MV-4-11 (cell line): ENCODE measurements around the gene SND1.

Experiments
- DNase-seq: peaks from one replicate; lab custom pipeline; 2025; lab: John Stamatoyannopoulos, UW

The SND1 gene

DNA sequence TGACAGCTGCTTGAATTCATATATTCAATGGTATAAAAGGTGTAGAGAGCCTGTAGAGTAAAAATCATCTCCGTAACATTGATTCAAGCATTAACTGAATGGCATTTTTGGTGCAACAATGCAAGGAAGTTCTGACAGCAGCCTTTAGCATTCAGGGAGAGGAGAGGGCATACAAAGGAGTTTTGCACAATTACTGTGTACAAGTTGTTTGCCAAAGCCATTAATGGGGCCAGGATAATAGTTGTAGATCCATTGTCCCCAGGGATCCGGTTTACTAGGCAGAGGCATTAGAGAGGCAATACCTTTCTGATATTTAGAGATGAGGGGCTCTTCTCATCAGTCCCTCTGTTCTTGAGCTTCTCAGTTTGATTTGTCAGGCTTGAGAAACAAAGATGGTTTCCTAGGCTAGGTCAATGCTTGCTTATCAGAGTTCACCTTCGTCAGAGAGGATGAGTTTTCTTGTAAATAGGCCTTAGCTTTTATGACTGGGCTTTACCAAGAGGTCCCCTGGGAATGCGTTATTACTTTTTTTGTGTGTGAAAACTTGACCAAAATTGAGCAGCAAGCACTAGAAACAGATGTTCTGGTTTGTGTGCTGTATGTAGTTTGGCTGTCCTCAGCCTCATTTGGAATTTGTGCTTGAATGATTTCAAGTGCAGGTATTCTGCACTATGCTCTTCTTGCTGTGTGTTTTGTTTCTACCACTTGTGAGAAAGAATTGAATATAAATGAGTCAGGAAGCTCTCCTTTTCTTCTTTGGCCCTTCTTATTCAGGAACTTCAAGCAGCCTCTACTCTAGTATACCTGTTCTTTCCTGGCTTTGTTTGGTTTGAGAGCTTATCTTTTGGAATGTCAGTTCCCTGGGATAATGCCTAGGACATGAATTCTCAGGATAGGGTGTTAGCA, 32.0 kb downstream of the SND1 start:
- DNase-seq: no peak

DNA sequence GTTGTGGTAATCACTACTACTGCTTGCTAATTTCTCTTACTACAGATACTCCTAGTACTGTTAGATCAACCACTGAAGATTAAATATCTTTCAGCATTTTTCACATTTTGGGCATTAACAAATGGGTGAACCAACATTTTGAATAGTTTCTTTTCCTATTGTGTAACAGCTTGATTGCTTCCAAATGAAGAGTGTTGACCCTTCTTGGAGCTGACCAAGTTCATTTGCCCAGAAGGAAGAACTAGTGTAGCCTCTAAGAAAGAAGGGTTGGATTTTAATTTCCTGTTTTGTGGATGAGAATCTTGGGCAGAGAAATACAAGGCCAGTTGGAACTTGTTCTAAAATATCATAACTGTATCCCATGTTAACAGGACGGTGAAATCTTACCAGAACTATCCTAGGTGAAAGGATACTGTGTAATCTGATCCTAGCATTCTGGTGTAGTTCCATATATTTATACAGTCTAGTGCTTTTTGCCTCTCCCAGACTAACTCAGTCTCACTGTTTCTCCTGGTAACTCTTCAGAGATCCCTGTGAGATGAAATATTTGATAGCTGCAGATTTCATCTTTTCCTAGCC, 37.3 kb downstream of the SND1 start:
- DNase-seq: no peak

DNA sequence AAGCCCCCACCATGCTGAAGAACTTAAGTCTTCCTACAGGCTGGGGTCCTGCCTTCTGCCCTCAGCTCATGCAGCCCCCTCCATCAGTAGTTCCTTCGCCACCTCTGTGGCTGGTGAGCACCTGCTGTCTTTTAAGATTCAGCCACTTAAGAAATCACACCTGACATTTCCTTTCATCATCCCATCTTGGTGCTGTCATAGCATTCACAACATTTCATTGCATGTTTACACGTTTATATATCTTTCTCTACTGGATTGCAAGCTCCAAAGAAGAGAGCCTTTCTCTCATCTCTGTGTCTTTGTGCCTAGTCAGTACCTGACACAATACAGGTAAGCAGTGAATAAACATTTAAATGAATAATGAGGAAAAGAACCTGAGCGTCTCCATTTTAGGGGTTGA, 38.3 kb downstream of the SND1 start:
- no peak for DNase-seq

DNA sequence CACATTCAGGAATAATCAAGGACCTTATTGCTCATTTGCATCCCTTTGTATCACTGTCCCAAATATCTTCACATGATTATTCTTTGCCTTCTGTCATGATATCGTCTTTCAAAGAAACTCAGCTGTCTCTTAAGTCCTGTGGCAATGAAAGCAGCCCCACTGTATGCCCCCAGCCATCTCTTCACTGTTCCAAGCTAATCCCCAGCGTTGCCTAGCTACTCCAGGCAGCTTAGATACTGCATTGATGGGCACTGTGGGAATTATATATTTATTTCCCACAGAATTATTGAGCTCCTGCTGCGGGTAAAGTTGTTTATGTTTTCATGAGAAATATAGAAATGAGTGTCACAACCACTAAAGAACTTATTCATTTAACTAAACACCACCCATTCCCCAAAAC, 38.8 kb downstream of the SND1 start:
- DNase-seq: no peak

DNA sequence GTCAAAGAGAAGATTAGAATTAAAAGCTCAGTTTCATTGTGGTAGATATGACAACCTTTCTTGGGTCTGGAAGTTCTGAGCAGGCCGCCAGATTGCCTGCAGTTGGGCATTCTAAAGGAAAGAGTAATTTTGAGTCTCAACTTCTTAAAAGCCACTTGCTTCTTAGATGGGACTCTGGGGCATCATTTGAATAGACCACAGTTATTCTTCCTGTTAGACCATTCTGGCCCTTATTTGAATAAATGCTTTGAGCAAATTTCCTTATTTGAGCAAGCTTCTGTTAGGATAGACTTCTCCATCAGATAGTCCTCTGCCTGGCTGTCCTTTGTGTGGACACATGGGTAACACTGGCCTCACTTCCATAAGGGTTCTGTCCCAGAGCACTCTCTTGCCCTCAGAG, 40.2 kb downstream of the SND1 start:
- no peak for DNase-seq

DNA sequence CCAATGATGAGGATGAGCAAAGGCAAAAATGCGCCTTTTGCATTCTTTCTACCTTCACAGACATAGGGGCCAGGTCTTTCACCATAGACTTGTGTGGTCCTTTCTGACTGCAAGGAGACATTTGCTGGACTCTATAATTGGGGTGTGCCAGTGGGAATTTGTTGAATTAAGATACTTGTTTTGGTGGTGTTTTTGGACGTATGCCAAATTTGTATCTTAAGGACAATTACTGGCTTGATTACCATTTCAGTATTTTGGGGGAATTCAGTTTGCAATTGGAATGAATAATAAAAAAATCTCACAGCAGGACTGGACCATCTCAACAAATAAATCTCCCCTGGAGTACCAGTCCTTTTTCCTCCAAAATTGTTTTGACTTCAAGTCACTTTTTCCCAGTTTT, 47.9 kb downstream of the SND1 start:
- DNase-seq: no peak

DNA sequence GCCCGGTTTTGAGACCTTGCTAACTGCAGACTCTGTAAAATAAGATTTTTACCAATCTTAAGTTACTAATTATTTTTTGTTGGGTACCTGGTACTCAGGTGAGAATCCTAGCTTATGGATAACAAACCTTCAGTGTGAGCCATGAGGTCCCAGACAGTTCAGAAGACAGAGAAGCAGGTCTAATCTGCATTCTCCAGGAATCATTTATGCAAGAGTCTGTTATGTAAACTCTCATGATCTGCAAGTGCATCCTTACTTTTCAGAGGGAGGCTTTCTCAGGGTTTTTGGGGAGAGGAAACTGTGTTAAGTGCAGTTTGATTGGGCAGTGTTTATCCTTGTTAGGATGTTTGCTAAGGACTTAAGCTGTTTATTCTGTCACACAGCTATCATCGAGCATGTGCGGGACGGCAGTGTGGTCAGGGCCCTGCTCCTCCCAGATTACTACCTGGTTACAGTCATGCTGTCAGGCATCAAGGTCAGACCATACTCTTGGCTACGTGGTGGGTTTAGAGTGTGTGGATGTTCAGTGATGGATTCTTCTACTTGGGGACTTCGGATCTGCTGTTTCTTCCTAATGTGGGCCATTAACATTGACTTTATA, 50.2 kb downstream of the SND1 start:
- DNase-seq: no peak

DNA sequence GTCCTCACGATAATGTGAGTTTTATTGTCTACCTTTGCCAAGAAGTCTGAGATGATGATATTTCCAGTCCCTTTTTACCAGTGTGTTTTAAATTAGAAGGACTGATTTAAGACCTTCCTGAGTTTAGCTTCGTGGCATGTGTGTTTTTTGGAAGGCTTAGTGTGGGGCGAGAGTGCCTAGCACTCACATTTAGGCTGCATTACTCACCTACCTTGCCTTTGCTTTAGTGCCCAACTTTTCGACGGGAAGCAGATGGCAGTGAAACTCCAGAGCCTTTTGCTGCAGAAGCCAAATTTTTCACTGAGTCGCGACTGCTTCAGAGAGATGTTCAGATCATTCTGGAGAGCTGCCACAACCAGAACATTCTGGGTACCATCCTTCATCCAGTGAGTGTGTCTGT, 50.9 kb downstream of the SND1 start:
- DNase-seq: no peak

DNA sequence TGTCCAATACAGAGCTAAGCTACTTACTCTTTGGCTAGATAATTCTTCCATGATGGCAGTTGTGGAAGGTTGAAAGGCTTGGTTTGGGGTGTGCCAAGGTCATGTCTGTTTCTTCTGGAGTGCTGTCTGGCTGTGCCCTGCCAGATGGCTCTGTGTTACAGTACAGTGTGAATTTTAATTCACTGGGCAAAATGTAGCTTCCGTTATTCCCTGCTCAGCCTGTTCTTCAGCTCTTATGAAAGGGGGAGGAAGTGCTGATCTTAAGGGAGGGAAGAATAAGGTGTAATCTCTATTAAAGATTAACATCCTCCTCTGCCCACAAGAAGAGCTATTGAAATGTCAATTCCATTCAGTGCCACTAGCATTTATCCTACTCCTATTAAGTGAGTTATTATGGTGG, 52.2 kb downstream of the SND1 start:
- DNase-seq: no peak

DNA sequence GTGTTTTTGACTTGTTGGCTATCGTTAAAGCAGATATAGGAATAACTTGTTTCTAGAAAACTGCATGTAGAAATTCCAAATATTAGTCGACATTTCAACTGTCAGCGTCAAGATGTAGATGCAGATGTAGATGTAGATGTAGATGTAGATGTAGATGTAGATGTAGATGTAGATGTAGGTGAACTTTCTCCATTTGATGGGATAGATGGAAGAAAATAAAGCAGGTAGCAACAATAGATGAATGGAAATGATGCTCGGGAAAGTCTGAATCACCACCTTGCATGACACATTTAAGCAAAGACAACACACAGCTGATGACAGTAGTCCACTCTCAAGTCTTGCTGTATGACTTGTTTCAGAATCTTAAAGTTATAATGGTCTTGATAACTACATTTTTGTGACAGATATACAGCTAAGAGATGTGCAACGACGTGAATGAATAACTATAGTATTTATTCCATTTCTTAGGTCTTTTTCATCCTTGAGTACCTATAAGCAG, 53.5 kb downstream of the SND1 start:
- DNase-seq: no peak

DNA sequence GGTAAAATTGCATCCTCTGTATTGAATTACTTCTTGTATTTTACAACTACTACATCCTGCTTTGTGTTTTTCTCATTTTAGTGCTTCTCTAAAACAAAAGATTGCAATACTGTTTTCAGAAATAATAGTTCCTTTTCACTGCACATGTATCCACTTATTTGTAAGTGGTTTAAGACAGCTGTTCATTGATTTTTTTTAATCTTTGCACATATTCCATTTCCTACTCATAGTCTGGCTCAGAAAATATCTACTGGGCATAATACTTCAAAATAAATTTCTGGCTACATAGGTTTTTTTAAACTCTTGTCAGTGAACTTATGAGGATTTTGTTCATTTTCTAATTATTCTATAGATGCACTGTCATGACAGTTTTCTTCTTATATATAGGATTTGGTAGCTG, 54.8 kb downstream of the SND1 start:
- no peak for DNase-seq

DNA sequence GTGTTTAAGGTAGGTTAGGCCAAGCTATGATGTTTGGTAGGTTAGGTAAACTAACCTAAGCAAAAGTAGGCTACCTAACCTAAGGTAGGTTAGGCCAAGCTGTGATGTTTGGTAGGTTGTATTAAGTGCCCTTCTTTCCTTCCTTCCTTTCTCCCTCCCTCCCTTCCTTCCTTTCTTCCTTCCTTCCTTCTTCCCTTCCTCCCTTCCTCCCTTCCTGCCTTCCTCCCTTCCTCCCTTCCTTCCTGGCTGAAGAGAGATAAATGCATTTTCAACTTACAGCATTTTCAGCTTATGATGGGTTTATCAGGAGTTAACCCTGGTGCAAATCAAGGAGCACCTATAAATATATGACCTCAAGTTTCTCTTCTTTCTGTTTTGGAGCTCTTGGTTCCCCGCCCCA, 56.2 kb downstream of the SND1 start:
- DNase-seq: no peak

DNA sequence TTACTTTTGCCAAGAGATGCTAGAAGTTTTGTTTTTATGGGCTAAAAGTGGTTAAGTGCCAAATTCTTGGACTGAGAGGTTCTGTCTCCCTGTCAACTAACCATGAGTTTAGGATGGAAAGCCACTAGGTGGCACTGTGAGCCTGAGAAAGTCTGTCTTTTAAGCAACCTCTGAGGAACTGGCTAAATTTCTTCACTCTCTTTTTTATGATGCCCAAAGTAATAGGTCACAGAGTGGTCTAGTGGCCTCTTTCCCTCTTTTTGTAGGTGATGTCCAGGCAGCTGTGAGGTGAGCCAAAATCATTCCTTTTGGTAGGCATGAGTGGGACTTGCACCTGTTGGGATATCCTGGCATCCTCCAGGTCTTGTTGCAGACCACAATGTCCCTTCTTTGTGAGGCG, 56.8 kb downstream of the SND1 start:
- DNase-seq: peak; percentile 70

DNA sequence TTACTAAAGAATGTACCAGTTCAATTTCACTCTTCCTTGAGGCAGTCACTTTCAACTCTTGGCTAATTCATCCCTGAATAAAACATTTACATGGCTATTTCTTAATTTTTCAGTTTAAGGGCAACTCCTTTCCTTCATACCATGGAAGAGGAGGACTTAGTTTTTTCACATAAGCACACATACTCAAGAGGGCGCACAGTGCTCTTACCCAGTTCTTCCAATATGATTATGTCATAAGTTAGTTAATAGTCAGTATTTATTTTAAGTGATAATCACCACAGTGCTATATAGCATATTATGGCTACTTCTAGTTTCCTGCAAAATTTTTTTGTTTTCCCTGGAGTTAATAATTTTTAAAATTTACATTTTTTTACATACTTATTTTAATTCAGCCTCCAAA, 58.6 kb downstream of the SND1 start:
- no peak for DNase-seq

DNA sequence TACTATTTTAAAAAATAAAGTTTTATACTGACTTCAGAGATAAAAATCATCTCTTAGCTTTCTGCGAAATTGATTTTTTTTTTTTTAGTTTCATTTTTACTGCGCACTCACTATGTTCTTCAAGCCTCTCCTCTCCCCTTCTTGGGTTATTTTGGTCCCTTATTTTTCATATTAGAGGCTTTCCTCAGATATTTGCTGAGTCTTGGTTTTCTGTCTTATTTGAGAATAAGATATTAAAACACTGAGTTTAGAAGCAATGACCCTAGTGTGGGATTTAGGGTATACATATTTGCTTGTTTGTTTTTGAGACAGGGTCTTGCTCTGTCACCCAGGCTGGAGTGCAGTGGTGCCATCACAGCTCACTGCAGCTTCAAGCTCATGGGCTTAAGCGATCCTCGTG, 59.9 kb downstream of the SND1 start:
- DNase-seq: no peak

DNA sequence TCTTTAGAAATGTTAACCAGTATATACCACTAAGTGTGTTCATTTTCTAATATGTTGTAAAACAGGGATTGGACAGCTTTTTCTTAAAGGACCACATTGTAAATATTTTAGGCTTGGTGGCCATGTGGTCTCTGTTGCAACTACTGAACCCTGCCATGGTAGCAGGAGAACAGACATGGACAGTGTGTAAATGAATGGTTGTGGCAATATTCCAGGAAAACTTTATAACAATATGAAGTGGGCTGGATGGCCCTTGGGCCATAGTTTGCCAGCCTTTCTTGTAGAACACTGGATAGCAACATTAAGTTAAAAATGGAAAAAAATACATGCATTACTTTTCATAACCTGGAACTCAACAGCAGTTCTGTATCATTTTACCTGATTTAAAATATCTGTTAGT, 61.0 kb downstream of the SND1 start:
- no peak for DNase-seq

DNA sequence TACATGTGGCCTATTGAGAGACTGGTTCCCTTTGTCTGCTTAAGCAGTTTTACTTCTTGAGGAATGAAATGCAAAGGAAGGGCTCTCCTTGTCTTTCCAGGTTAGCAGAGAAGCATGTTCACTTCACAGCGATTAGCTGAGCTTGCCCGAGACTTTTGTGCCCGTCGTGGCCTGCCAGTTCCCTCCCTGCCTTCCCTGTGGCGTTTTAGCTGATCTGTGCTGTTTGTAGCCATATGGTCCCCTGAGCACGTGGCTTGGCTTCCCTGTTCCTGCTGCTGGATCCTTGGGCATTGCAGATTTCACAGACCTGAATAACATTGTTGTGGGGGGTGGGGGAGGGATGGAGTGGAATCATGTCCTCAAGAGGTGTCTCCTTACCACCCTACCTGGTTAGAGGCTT, 61.8 kb downstream of the SND1 start:
- DNase-seq: no peak

DNA sequence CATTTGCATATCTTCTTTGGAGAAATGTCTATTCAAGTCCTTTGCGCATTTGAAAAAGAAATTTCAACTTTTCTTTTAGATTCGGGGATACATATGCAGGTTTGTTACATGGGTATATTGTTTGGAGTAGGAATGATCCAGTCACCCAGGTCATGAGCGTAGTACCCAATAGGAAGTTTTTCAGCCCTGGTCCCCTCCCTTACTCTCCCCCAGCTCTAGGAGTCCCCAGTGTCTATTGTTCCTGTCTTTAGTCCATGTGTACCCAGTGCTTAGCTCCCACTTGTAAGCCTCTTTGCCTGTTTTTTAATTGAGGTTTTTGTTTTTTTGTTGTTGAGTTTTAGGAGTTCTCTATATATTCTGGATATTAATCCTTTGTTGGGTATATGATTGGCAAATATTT, 63.3 kb downstream of the SND1 start:
- no peak for DNase-seq

DNA sequence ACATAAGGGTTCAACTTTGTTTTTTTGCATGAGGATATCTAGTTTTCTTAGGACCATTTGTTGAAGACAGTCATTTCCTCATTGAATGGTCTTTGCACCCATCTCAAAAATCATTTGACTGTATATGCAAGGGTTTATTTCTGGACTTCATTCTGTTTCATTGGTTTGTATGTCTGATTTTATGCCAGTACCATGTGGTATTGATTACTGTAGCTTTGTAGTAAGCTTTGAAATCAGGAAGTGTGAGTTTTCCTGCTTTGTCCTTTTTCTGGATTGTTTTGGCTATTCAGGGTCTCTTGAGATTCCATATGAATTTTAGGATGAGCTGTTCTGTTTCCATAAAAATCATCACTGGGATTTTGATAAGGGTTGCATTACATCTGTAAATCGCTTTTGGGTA, 63.9 kb downstream of the SND1 start:
- DNase-seq: no peak

DNA sequence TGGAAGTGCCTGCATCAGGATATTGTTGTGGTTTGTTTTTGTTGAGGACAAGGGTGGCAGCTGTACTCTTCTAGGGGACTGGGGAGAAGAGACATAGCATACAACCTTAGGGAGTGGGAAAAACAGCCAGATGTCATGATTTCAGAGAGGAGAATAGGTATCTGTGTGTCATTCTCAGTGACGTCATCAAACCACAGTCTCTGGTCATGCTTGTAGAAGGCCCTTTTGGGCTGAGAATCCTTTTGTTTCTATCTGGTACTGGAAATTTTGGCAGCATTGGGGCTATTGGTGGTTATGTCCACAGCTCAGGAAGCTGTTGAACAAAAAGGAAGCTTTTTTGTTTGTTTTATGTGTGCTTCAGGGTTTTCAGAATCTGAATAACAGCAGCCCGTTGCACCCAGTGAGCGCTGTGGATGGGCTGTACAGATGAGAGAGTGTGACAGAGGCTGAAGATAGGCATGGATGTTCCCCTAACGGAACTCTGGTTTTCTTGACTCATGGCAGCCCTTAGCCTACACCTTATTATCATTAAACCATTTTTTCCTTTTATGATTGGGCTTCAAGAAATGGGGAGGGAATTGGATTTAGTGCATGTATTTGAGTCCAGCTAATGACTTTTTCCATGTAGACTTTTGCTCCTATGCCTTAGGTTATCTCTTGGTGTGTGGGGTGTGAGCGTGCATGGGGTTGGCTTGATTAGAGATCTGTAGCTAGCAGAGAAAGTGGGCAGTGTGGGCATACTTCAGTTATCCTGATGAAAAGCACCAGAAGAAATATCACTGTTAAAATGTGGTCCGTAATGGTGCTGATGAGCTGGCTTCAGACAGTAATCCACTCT, 65.7 kb downstream of the SND1 start:
- DNase-seq: no peak

DNA sequence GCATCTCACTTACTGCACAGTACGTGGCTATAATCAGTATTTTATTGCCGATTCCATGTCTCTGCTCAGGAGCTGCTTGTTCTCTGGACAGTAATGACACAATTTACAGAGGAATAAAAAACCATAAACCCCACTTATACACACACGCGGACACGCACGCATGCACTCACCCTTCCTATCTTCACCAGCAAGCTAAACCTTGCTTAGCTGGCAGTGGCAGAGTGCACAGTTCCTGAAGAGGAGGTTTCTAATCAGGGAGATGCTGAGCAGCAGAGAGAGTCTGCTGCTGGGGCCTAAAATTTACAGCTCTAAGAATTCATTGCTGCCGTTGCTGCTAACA, 66.3 kb downstream of the SND1 start:
- DNase-seq: no peak

DNA sequence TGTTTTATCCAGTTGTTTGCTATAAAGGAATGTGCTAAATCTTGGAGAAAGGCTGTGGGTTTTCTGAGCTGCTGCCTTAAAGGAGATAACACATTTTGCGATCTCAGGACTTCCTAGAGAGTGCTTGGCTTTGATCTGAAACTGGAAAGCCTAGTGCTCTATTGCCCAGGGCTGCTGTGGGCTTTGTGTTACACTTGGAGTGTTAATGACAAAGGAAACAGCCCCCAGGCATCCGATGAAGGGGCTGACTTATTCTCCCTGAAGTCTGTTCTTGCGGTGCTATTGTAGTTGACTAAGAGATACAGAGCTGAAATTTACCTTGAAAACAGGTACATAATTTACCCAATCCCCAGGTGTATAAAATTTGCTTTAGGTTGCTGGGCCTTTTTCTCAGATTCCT, 74.5 kb downstream of the SND1 start:
- no peak for DNase-seq
